Cardiac fibroblast (primary cell): ENCODE measurements around the gene PCDHGC5.
A peak's percentile ranks its signal among the peaks of the same experiment; 100 is the strongest.

ENCODE experiments used
- DNase-seq, 2 donors: peaks; one replicate each; pipeline versions ENCODE4 v3.0.0 to v3.0.0-alpha.2; 2010; ENCODE audit warnings: low read depth in 2 of 2
- H3K4me3 ChIP-seq, 2 donors: replicated peaks in 1 of 2; 1 replicate in 1 of 2; 2 replicates in 1 of 2; pipeline ENCODE4 v1.5.1; 2011; ENCODE audit warnings: low read depth in 2 of 2, low read length in 2 of 2, mild to moderate bottlenecking in 2 of 2, moderate library complexity in 1 of 2
- TF ChIP-seq, protein P1 (sequence below): IDR thresholded peaks from one replicate; pipeline ENCODE4 v1.5.1; 2011; ENCODE audit warnings: low read depth, mild to moderate bottlenecking, low read length, inconsistent platforms

The PCDHGC5 gene

GRCh38 chr5:141490771-141491170, 1.9 kb downstream of the PCDHGC5 start:
- no peak overlapping the region for H3K4me3 ChIP-seq
- DNase-seq, result no peak
- TF ChIP-seq, protein P1, sequence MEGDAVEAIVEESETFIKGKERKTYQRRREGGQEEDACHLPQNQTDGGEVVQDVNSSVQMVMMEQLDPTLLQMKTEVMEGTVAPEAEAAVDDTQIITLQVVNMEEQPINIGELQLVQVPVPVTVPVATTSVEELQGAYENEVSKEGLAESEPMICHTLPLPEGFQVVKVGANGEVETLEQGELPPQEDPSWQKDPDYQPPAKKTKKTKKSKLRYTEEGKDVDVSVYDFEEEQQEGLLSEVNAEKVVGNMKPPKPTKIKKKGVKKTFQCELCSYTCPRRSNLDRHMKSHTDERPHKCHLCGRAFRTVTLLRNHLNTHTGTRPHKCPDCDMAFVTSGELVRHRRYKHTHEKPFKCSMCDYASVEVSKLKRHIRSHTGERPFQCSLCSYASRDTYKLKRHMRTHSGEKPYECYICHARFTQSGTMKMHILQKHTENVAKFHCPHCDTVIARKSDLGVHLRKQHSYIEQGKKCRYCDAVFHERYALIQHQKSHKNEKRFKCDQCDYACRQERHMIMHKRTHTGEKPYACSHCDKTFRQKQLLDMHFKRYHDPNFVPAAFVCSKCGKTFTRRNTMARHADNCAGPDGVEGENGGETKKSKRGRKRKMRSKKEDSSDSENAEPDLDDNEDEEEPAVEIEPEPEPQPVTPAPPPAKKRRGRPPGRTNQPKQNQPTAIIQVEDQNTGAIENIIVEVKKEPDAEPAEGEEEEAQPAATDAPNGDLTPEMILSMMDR, result no peak

DNA sequence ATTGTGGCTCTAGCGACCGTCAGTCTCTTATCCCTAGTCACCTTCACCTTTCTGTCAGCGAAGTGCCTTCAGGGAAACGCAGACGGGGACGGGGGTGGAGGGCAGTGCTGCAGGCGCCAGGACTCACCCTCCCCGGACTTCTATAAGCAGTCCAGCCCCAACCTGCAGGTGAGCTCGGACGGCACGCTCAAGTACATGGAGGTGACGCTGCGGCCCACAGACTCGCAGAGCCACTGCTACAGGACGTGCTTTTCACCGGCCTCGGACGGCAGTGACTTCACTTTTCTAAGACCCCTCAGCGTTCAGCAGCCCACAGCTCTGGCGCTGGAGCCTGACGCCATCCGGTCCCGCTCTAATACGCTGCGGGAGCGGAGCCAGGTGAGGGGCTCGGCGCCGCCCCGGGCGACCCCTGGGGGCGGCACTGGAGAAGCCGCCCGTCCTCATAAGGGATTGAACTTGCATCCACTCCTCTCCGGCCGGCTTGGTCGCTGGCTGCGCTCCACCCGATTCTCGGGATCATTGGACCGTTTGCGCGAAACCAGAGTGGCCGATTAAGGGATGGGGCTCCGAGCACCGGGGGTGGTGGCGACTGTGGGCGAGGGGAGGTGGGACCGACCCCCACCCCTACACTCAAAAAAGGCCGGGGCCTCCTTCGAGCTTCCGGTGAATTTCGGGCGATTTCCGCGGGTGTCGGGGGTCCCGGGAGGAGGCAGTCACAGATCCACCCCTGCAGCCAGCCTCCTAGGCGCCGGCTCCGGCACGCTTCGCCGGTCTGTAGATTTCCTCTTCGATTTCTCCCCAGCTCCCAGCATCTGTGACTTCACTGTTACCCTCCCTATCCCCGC, 2.7 kb downstream of the PCDHGC5 start:
- no peak overlapping the region for H3K4me3 ChIP-seq
- no peak for DNase-seq
- TF ChIP-seq, protein P1, result no peak

DNA sequence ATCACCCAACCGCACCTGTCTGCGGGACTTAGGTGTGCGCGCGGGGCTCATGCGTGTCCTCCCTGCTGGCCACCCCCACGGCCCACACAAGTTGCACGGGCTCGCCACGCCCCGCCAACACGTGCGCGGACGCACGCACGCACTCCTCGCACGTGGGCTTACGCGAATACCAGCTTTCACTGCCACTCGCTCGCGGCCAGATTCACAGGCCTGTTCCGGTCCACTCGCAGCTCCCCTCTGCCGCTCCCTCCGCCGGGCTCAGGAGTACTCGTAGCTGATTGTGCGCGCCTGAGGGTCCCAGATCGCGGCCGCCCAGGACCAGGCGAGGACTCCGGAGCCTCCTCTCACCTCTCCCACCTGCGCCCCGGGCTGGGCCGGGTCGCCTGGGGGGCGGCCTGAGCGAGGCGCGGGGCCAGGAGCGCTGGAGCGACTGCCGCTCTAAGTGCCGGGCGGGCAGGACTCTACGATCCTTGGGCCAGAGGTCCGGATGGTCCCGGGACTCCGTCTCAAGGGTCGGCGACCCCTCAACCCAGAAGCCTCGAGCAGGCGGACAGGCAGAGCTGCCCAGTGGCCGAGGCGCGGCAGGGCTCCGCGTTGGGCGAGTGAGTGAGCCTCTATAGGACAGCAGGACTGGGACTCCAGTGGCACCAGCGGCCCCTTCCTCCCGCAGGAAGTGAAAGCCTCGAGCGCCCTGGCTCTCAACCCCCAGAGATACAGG, 3.4 kb downstream of the PCDHGC5 start:
- TF ChIP-seq, protein P1, result no peak
- DNase-seq, result no peak
- no peak overlapping the region for H3K4me3 ChIP-seq

DNA sequence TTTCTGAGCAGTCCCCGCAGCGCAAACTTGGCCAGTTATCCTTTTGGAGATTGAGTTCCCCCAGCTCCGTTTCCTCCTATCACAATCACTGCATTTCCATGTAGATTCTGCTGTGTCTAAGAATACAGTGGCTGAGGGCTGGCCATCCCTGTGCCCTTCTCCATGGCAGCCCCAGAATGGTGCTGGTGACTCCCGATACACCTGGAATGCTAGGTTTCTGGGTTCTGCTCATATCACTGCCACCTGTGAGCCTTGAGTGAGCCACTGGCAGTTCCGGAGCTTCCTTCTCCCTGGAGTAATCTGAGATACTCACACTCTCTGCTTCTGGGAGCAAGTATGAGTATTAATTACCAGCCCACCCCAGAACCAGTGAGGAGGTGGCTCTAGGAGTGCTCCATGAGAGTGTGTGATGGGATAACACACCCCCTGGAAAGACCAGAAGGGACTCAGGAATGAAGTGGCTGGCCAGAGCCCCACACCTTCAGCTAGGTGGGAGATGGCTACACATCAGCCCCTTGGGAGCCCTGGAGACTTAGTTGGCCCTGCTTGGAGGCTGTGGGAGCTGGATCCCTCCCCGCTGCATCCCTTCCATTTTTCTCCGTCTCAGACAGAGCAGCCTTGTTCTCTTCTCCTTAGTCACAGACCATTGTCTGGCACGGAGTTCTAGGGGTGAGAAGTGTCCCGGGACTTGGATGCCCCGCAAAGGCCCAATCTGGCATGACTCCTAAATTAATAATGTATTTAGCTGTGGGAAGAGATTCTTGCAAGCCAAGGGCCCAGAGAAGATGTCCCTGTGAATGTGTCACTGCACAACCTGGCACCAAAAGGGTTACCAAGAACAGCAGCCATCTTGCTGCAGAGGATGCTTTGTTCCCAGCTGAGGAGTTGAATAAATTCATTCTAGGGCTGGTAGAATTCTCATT, 4.9 kb downstream of the PCDHGC5 start:
- H3K4me3 ChIP-seq, result no peak overlapping the region
- TF ChIP-seq, protein P1, result no peak
- DNase-seq, result peak; percentile 53 to 55

DNA sequence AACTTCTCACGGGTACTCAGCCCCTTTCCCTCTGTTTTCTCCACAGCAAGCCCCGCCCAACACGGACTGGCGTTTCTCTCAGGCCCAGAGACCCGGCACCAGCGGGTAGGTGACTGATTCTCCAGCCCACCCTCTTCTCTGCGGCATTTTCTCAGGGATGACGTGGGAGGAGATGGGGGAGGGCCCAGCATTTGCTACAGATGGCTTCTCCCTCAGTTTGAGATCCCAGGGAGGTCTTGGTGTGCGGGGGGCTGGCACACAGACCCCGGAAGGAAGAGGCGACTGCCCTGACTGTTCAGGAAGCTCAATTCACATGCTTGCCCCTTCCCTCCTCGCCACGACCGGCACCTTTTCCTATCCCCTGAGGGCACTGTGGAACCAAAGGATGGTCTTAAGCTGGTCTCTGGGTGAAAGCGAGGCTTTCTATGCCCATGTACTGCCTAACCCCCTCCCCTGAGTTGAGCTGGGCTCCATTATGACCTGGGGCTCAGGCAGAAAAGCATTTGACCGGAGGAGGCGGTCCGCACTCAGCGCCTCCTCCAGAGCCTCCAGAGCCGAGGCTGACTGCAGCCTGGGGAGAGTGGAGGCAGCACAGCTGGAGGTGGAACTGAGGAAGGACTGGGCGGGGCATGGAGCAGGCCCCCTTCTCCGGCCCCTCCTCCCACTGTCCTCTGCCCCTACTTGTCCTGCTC, 6.0 kb downstream of the PCDHGC5 start:
- DNase-seq, result no peak
- TF ChIP-seq, protein P1, result no peak
- H3K4me3 ChIP-seq, result no peak overlapping the region

DNA sequence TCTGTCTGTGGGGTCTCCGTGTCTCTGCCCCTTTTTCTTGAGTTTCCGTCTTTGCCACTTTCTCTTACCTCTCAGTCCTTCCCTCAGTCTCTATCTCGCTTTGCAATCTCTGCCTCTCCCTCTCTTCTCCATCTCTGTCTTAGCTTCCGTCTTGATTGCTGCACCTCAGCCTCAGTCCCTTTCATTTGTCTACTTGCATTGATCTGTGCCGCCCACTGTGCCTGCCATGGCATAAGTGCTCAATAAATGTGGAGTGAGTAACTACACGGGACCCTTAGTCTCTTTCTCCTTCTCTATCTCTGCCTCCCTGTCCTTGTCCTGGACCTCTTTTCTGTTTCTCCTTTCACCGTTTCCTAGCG, 6.6 kb downstream of the PCDHGC5 start:
- TF ChIP-seq, protein P1, result no peak
- no peak overlapping the region for H3K4me3 ChIP-seq
- DNase-seq, result no peak
